Stimulated activated CD4-positive, alpha-beta T cell treated with anti-CD3 and anti-CD28 coated beads, Interleukin-2, amount 100 ng/mL, for 48 hours (primary cell): ENCODE results near the gene SLC35F3.
A peak's percentile ranks its signal among the peaks of the same experiment; 100 is the strongest.

Experiments
- DNase-seq, 2 donors: peaks; one replicate each; pipeline ENCODE4 v3.0.0-alpha.2; 2020

Gene SLC35F3

GRCh38 chr1:234327577-234328164 lies 423.2 kb downstream of the SLC35F3 start:
- DNase-seq = no peak

GRCh38 chr1:234330843-234331215 lies 426.4 kb downstream of the SLC35F3 start:
- no peak for DNase-seq

- no peak for DNase-seq
Observed at GRCh38 chr1:234331507-234331906, 427.0 kb downstream of the SLC35F3 start.

DNA sequence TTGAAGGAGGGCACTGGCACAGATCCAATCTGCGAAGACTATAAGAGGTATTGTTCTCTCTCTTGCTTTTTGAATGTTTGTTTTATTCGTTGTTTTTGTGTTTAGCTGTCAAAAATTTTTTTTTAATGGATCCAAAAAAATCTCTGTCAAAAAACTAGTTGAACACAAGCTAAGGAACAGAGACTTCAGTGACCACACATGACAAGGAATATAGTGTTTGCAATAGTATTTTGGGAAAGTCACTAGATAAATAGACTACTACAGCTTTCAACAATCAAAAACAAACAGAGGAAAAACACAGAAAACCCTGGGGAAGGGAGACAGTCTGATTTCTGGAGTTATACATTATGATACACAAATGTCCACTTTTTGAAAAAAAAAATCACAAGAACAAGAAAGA lies 431.9 kb downstream of the SLC35F3 start:
- DNase-seq = no peak

DNA sequence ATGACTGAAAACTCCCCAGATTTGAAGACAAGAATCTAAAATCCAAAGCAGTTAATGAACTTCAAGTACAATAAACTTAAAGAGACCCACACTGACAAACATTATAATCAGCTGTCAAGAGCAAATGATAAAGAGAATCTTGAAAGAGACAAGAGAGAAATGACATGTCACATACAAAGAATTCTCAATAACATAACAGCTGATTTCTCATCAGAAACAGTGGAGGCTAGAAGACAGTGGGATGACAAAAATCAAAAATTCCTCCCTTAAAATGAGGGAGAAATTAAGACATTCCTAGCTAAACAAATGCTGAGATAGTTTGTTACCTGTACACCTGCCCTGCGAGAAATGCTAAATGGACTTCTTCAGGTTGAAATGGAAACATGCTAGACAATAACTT lies 432.8 kb downstream of the SLC35F3 start:
- no peak for DNase-seq

DNA sequence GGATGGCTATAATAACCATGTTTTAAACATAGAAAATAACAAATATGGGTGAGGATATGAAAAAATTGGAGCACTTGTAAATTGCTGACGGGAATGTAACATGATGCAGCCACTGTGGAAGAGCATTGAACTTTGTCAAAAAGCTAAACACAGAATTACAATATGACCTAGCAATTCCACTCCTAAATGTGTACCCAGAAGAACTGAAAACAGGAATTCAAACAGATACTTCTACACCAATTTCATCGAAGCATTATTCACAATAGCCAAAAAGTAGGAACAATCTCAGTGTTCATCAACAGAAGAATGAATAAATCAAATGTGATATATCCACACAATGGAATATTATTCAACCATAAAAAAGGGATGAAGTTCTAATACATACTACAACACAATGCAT lies 436.1 kb downstream of the SLC35F3 start:
- no peak for DNase-seq

- no peak for DNase-seq
Observed at GRCh38 chr1:234342774-234343173, 438.3 kb downstream of the SLC35F3 start.

GRCh38 chr1:234345237-234345636 lies 440.8 kb downstream of the SLC35F3 start:
- DNase-seq = no peak

DNA sequence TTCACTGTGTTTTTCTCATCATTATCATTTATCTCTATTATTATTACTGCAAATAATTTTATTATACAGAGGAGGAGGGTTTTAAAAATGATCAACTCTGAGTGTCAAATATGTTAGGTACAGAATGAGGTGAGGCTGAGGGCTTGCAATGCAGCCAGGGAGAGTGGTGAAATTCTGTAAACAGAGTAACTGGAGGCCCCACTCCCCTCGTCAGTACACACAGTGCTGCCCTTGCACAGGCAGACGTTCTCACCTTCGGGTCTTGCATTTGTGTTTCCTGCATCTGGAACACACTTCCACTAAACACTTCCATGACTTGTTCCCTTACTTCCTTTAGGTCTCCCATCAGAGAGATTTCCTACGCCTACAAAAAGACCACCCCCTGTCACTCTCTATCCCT lies 444.5 kb downstream of the SLC35F3 start:
- no peak for DNase-seq

DNA sequence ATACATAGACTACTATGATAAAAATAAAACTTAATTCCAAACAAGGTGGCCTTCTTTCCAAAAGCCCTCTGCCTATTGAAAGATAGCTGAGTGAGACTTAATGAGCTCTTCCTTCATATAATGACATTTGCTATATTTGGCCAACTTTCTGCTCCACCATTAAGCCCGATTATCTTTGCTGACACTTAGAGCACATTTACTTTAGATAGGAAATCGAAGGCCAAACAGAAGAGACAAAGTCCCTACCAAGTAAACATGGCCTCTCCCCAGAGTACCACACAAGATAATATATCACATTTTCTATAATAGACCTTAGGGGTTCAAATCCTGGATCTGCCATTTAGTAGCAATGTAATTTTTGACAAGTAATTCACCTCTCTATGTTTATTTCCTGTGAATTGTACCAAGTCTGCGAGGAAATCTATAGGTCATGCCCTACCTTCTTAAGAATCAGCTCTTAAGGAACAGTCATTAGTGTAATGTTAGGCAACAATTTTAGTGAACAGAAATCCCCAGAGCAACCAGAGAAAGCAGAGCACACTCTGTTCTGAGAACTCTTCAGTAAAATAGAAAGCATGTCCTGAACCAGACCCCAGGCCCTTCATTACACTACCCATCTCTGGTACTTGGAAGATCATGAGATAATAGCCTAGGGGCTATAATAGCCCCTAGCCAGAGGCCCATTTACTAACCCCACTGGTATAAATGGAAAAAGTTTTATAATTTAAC lies 451.5 kb downstream of the SLC35F3 start:
- no peak for DNase-seq

DNA sequence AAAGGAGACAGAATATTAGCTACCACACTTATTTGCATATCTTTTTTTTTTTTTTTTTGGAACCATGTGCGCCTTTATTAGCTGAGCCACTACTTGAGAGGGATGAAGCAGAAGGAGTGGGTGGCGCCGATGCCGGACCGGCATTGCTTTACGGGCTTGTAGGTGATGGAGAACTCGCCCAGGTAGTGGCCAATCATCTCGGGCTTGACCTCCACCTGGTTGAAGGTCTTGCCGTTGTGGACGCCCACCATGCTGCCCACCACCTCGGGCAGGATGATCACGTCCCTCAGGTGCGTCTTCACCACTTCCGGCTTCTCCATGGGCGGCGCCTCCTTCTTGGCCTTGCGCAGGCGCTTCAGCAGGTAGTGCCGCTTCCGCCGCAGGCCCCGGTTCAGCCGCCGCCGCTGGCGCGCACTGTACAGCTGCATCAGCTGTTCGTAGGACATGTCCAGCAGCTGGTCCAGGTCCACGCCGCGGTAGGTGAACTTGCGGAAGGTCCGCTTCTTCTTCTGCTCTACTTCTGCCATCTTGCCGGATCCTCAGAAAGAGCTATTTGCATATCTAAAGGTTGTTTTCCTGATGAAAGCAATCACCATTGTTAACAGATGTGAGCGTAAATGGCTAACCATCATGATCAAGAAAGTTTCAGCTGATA lies 452.3 kb downstream of the SLC35F3 start:
- DNase-seq = peak; percentile 30

- DNase-seq = no peak
Observed at GRCh38 chr1:234357831-234358230, 453.4 kb downstream of the SLC35F3 start.

DNA sequence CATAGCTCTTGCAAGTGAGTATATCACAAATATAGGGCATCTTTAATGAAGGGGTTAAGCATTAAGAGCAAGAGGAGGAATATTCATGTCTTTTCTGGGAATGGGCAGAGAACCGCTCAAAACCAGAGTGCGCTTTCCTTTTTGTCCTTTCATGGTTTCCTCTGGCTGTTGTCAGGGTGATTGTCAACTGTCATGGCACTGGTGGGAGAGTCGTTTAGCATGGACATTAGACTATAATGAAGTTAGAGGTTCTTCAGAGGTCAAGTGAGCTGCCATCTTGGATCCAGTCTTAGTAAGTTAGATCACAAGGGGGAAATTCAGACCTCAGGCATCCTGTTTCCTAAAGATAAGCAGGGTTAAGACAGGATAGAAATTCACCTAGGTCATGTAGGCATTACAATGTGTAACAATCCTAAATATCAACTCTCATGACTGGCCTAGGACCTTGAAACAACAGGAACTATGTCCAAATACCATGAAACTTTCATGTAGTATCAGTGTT lies 456.7 kb downstream of the SLC35F3 start:
- DNase-seq = no peak

GRCh38 chr1:234362558-234362957 lies 458.1 kb downstream of the SLC35F3 start:
- no peak for DNase-seq

DNA sequence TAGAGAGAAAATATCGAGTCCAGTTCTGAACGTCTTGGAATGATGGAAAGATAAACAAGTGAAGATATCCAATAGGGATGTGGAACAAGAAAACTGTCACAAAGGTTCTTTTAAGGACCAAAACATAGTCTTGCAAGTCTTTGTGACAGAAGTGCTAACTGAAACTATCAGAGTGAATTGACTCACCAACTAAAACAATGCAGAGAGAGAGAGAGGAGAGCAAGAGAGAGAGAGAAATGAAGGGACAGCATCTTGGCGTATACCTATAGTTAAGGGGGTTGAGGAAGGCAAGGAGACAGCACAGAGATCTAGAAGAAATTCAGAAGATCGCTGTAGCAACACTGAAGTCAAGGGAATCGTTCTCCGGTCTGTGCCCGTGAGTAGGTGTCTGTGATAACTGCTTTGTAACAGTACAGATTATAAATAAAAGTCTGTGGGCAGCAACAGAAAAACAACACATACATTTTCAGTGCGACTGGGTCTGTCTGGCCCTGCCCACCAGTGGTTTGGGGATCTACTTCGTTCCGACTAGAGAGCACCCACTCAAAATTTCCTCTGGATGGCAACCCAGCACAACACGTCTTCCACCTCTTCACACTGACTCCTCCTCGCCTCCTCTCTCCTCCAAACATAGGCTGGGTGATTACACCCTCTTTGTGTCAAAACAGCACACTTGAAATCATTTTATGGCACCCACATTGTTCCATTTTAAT lies 464.0 kb downstream of the SLC35F3 start:
- DNase-seq = peak in 1 of 2 donors; percentile 8

GRCh38 chr1:234369033-234369430 lies 464.6 kb downstream of the SLC35F3 start:
- no peak for DNase-seq

DNA sequence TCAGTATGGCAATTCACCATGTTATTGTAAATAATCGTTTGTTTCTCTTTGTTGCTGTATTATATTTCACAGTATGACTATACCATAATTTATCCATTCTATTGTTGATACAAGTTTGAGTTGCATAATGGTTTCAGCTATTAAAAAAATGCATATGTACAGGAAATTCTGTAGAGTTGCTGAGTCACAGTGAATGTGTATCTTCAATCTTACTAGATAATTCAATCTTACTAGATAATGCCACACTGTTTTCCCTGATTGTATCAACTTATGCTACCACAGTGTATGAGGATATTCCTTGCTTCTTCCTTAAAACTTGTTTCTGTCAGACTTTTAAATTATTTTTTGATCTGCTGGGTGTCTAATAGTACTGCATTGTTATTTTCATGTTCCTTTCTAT lies 465.3 kb downstream of the SLC35F3 start:
- no peak for DNase-seq

DNA sequence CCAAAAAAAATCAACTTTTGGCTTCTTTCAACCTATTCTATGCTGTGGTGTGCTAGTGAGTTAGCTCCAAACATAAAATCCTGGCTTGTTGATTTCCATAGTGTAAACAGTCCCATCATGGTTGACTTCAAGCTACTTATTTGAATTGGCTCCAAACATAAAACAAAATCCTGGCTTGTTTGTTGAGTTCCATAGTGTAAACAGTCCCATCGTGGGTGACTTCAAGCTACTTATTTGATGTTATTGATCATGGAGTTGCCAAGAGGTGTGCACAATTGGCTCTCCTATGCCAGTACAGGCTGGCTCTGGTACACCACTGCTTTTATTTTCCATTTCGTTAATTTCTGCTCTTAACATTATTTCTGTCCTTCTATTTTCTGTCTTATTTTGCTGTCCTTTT lies 466.9 kb downstream of the SLC35F3 start:
- DNase-seq = no peak

- DNase-seq = no peak
Observed at GRCh38 chr1:234372011-234372757, 467.7 kb downstream of the SLC35F3 start.

DNA sequence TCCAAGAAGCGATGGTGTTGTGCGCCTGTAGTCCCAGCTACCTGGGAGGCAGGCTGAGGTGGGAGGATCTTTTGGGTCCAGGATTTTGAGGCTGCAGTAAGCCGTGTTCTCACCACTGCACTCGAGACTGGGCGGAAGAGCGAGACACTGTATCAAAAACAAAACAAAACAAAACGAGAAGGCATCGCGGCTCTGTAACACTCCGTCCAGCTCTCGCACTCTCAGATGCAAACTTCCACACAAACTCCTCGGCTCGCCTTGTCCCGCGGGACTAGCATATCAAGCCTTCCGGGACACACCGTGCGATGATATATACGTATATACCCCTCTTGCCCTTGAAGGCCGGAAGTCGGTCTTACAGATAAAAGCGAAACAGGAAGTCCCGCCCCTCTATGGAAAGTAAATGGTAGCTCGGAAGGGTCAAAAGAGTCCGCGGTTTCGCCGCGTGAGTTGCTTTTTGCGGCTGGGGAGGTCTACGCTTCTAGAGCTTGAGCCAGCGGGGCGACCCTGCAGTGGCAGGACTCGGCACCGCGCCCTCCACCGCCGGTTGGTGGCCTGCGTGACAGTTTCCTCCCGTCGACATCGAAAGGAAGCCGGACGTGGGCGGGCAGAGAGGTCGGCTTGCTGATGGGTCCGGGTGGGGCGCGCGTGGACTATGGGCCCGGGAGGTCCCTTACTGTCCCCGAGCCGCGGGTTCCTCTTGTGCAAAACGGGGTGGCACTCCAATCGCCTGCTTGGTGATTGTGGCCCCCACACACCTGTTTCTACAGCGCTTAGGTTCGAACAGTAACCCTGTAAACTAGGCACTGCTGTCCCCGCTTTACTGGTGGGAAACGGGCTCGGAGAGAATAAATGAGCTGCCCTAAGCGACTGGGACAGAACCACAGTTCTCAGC lies 468.8 kb downstream of the SLC35F3 start, which contains the start of gene COA6:
Gene COA6 (plus strand): TSS at position 393 of the 895 bp plus-strand sequence. CDS start 11 bp downstream, at position 404.
- DNase-seq = peak; percentile 84 to 86

DNA sequence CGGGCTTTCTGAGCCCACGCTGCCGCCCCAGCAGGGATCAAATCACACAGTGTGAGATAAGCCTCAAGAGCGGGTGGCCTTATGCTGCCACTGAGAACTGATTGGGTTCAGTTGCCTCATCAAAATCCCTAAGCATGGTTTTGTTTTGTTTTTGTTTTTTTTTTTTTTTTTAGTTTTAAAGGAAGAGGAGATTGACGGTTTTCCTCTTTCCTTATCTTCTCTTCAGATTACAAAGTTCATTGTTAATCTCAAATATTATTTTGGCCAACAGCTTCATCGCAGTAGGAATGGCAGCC lies 469.4 kb downstream of the SLC35F3 start:
- no peak for DNase-seq
